RWPE2 (cell line): ENCODE data around the gene RHBDL1.

ENCODE experiments used
- ATAC-seq: fragments of 200-7000 bp; cut with Tn5 transposase; 3 replicates; pipeline ENCODE4 v1.9.1; 2021; ENCODE audit warnings: low read depth
- DNase-seq: peaks from one replicate; pipeline ENCODE4 v3.0.0-alpha.2; 2020; ENCODE audit warnings: low spot score
- H3K27ac ChIP-seq: fragments of 450-650 bp; 2 replicates; pipeline ENCODE4 v1.5.1; 2017; ENCODE audit warnings: mild to moderate bottlenecking; ENCODE audit not compliant: poor library complexity, severe bottlenecking
- H3K27me3 ChIP-seq: fragments of 250-450 bp; sonication (Bioruptor Pico); 2 replicates; pipeline ENCODE4 v1.5.1; 2021; ENCODE audit warnings: mild to moderate bottlenecking, moderate library complexity; ENCODE audit not compliant: insufficient read depth, poor library complexity, severe bottlenecking
- H3K36me3 ChIP-seq: fragments of 250-450 bp; sonication (Bioruptor Pico); 2 replicates; pipeline ENCODE4 v1.5.1; 2020; ENCODE audit warnings: low read depth, mild to moderate bottlenecking, moderate library complexity
- H3K4me1 ChIP-seq: fragments of 250-450 bp; sonication (Bioruptor Pico); 2 replicates; pipeline ENCODE4 v1.5.1; 2021; ENCODE audit warnings: mild to moderate bottlenecking, moderate library complexity; ENCODE audit not compliant: insufficient read depth, poor library complexity, severe bottlenecking
- H3K4me3 ChIP-seq: fragments of 250-450 bp; sonication (Bioruptor Pico); 2 replicates; pipeline ENCODE4 v1.5.1; 2021; ENCODE audit warnings: mild to moderate bottlenecking, moderate library complexity; ENCODE audit not compliant: severe bottlenecking
- H3K9me3 ChIP-seq: fragments of 250-450 bp; sonication (Bioruptor Pico); 2 replicates; pipeline ENCODE4 v1.5.1; 2021; ENCODE audit warnings: mild to moderate bottlenecking, moderate library complexity; ENCODE audit not compliant: severe bottlenecking
- CTCF ChIP-seq: fragments of 450-650 bp; IDR thresholded peaks from one replicate; pipeline ENCODE4 v1.5.1; 2017; ENCODE audit warnings: mild to moderate bottlenecking, moderate library complexity; ENCODE audit not compliant: poor library complexity, severe bottlenecking

The RHBDL1 gene

GRCh38 chr16:654034-654433, 21.4 kb upstream of the RHBDL1 start:
- ATAC-seq = no peak
- DNase-seq = no peak
- Histone ChIP-seq H3K4me1 (peaks cover 4% of the 10 kb centered on the region), H3K4me3 (no peak overlapping the region), H3K27ac (no peak overlapping the region), H3K9me3 (no peaks in the 10 kb centered on the region), H3K27me3 (no peaks in the 10 kb centered on the region), H3K36me3 (peaks cover 32% of the 10 kb centered on the region; the same call in 1 of the 2 replicates)
- no peak for TF ChIP-seq CTCF

GRCh38 chr16:657487-657886, 18.0 kb upstream of the RHBDL1 start:
- Histone ChIP-seq H3K4me1 (no peaks in the 10 kb centered on the region), H3K9me3 (no peaks in the 10 kb centered on the region), H3K27me3 (no peaks in the 10 kb centered on the region), H3K27ac (no peak overlapping the region), H3K4me3 (no peak overlapping the region), H3K36me3 (peaks cover 39% of the 10 kb centered on the region)
- DNase-seq = no peak
- no peak for ATAC-seq
- no peak for TF ChIP-seq CTCF

- DNase-seq (no peak), ATAC-seq (no peak)
- Histone ChIP-seq H3K4me3 (no peak overlapping the region), H3K27me3 (no peaks in the 10 kb centered on the region), H3K4me1 (no peaks in the 10 kb centered on the region), H3K27ac (no peak overlapping the region), H3K9me3 (no peaks in the 10 kb centered on the region), H3K36me3 (peaks cover 42% of the 10 kb centered on the region)
- no peak for TF ChIP-seq CTCF
Observed at GRCh38 chr16:658679-659571, 16.5 kb upstream of the RHBDL1 start.

GRCh38 chr16:659618-660017, 15.9 kb upstream of the RHBDL1 start:
- H3K4me1 ChIP-seq = no peaks in the 10 kb centered on the region
- H3K9me3 ChIP-seq = no peaks in the 10 kb centered on the region
- no peak overlapping the region for H3K4me3 ChIP-seq
- no peak for TF ChIP-seq CTCF
- H3K36me3 ChIP-seq = peaks cover 40% of the 10 kb centered on the region
- DNase-seq = no peak
- H3K27me3 ChIP-seq = no peaks in the 10 kb centered on the region
- H3K27ac ChIP-seq = no peak overlapping the region
- ATAC-seq = no peak

GRCh38 chr16:660132-660458, 15.4 kb upstream of the RHBDL1 start:
- TF ChIP-seq CTCF = no peak
- Histone ChIP-seq H3K9me3 (no peaks in the 10 kb centered on the region), H3K36me3 (peaks cover 37% of the 10 kb centered on the region), H3K27ac (no peak overlapping the region), H3K4me3 (no peak overlapping the region), H3K4me1 (no peaks in the 10 kb centered on the region), H3K27me3 (no peaks in the 10 kb centered on the region)
- DNase-seq = no peak
- no peak for ATAC-seq
